CD8-positive, alpha-beta memory T cell (primary cell): ENCODE results near the gene EPHA2. TPM values are rescaled to one million over a fixed set of nuclear protein-coding genes. Genes with fewer than 3 reads are reported as not detected.
"Not testable (repeated sequence)": the region's sequence is repeated elsewhere in the genome, so short reads cannot be mapped to it uniquely, and the experiment has no call there.

Experiments used
- CTCF ChIA-PET: fragments of 350-600 bp; sonication (Branson Sonifier 250); formaldehyde crosslinking; loops from one replicate; lab custom pipeline; 2021; ENCODE audit warnings: antibody characterized with exemption; lab: Charles Lee
- POLR2A ChIA-PET: fragments of 350-600 bp; sonication (Branson Sonifier 250); formaldehyde crosslinking; loops from one replicate; lab custom pipeline; 2021; ENCODE audit warnings: antibody characterized with exemption; lab: Charles Lee
- DNase-seq, 5 donors: peaks; one replicate each; pipeline versions ENCODE4 v3.0.0 to v3.0.0-alpha.2; 2020 to 2022; ENCODE audit warnings: mixed read lengths in 1 of 5
- H3K27ac ChIP-seq: one replicate; pipeline ENCODE4 v1.7.0; 2013; ENCODE audit warnings: low read depth, mild to moderate bottlenecking, low read length, moderate library complexity
- H3K27me3 ChIP-seq: 2 replicates; pipeline ENCODE4 v1.7.0; 2013; ENCODE audit warnings: low read length, mild to moderate bottlenecking; ENCODE audit not compliant: insufficient read depth, poor library complexity, severe bottlenecking
- H3K36me3 ChIP-seq: 2 replicates; pipeline ENCODE4 v1.7.0; 2013; ENCODE audit warnings: mild to moderate bottlenecking, low read length, moderate library complexity; ENCODE audit not compliant: insufficient read depth
- H3K4me1 ChIP-seq: 2 replicates; pipeline ENCODE4 v1.7.0; 2013; ENCODE audit warnings: mild to moderate bottlenecking, low read length, moderate library complexity; ENCODE audit not compliant: insufficient read depth
- H3K4me3 ChIP-seq: 2 replicates; pipeline ENCODE4 v1.7.0; 2013; ENCODE audit warnings: mild to moderate bottlenecking, low read length
- H3K9me3 ChIP-seq: 2 replicates; pipeline ENCODE4 v1.7.0; 2013; ENCODE audit warnings: mild to moderate bottlenecking, low read length
- H3K27ac Mint-ChIP-seq, 8 donors: one replicate each; pipeline ENCODE4 v1.8.0; 2020 to 2021; ENCODE audit warnings: mixed read lengths in 8 of 8, mild to moderate bottlenecking in 6 of 8, inconsistent platforms in 3 of 8, moderate library complexity in 3 of 8
- H3K27me3 Mint-ChIP-seq, 2 donors: one replicate each; pipeline ENCODE4 v1.8.0; 2020 to 2021; ENCODE audit warnings: mixed read lengths in 2 of 2, mild to moderate bottlenecking in 1 of 2, moderate library complexity in 1 of 2
- H3K36me3 Mint-ChIP-seq, 3 donors: one replicate each; pipeline ENCODE4 v1.8.0; 2020 to 2021; ENCODE audit warnings: mixed read lengths in 3 of 3, inconsistent platforms in 1 of 3, mild to moderate bottlenecking in 1 of 3
- H3K4me1 Mint-ChIP-seq, 3 donors: one replicate each; pipeline ENCODE4 v1.8.0; 2020 to 2021; ENCODE audit warnings: mixed read lengths in 3 of 3, inconsistent platforms in 1 of 3, mild to moderate bottlenecking in 1 of 3
- H3K4me3 Mint-ChIP-seq, 7 donors: one replicate each; pipeline ENCODE4 v1.8.0; 2020 to 2021; ENCODE audit warnings: mixed read lengths in 7 of 7, mild to moderate bottlenecking in 6 of 7, moderate library complexity in 4 of 7, inconsistent platforms in 2 of 7
- H3K9me3 Mint-ChIP-seq, 5 donors: one replicate each; pipeline ENCODE4 v1.8.0; 2020 to 2022; ENCODE audit warnings: mixed read lengths in 5 of 5, mild to moderate bottlenecking in 3 of 5, moderate library complexity in 2 of 5, inconsistent platforms in 1 of 5
- polyA plus RNA-seq: library from polyadenylated mRNA; unstranded; fragments of 300-500 nt; fragmentation: Illumina TruSeq; gene quantifications from one replicate; pipeline ENCODE4 v1.2.3, GENCODE V29; 2021
- total RNA-seq, 2 experiments: library from RNA; stranded (reverse); gene quantifications; one replicate each; pipeline ENCODE4 v1.2.3, GENCODE V29; 2021

Gene EPHA2
- total and polyA plus RNA-seq, 3 experiments from 2014 or later, result not detected

- peaks cover 0 to 9% (median 0%) of the 10 kb centered on the region in 5 donors for H3K9me3 Mint-ChIP-seq
- peak in 1 of 5 donors; percentile 4 for DNase-seq
- Histone ChIP-seq H3K9me3 (no peaks in the 10 kb centered on the region), H3K4me3 (no peak overlapping the region), H3K27me3 (no peaks in the 10 kb centered on the region), H3K36me3 (no peaks in the 10 kb centered on the region), H3K4me1 (no peaks in the 10 kb centered on the region), H3K27ac (no peak overlapping the region)
- H3K4me1 Mint-ChIP-seq, result peaks cover 0 to 2% (median 0%) of the 10 kb centered on the region in 3 donors
- ChIA-PET POLR2A (no interaction called here), CTCF (interaction anchor here (1.1 kb wide), 1 partner anchor 26 kb away, joined by 3 read pairs; no protein-coding TSS in a partner anchor)
- H3K4me3 Mint-ChIP-seq, result no peak overlapping the region
- peaks cover 0 to 13% (median 0%) of the 10 kb centered on the region in 3 donors for H3K36me3 Mint-ChIP-seq
- peaks cover 14 to 19% of the 10 kb centered on the region in 2 donors for H3K27me3 Mint-ChIP-seq
- no peak overlapping the region for H3K27ac Mint-ChIP-seq
Observed at GRCh38 chr1:16114527-16115467, 41.1 kb downstream of the EPHA2 start.

DNA sequence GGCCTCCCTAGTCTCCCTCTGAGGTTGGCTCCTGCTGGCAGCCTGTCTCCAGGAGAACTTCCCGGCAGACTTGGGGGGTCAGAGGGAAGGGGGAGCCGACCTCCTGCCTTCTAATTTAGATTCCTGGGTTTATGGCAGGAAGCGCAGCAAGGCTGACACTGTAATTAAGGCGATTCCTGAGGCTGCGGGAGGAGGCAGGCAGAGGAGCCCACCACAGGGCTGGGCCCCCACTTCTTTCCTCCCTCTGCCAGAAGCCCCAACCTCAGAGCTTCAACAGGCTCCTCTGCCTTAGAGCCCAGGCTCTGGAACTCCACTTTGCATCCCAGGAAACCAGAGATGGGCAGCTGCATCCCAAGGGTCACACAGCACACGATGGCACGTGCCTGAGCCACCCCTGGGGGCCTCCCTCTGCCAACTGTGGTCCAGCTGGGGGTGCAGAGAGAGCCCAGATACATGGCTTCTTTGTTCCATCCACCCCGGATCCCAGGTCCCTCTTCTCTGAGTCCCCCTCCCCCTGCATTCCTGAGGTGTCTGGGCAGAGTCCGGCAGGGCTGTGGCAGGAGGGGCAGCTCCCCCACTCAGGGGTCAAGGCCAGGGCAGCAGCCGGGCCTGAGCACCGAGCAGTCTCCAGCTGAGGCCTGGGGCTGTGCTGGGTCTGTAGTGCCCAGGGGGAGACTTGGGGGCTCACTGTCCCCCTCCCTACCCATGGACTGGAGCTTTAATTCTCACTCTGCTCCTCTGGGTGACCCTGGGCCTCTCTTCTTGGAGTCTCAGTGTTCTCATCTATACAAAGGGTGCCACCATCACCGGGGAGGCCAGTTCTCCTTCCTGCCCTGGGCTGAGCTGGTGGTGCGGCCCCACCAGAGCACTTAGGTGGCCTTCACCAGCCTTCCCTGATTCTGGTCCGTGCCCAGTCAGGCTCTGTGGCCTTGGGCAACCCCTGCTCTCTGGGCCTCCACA lies 43.0 kb downstream of the EPHA2 start:
- peaks cover 0 to 20% (median 0%) of the 10 kb centered on the region in 3 donors for H3K36me3 Mint-ChIP-seq
- peaks cover 14 to 19% of the 10 kb centered on the region in 2 donors for H3K27me3 Mint-ChIP-seq
- no peak overlapping the region for H3K27ac ChIP-seq
- no peak overlapping the region for H3K4me3 ChIP-seq
- ChIA-PET CTCF (interaction anchor here (1.3 kb wide), 1 partner anchor 30 kb away, joined by 3 read pairs; no protein-coding TSS in a partner anchor), POLR2A (no interaction called here)
- no peaks in the 10 kb centered on the region for H3K27me3 ChIP-seq
- no peaks in the 10 kb centered on the region for H3K4me1 ChIP-seq
- H3K4me1 Mint-ChIP-seq, result peaks cover 0 to 2% (median 0%) of the 10 kb centered on the region in 3 donors
- no peak for DNase-seq
- no peaks in the 10 kb centered on the region for H3K9me3 ChIP-seq
- no peak overlapping the region for H3K27ac Mint-ChIP-seq
- no peak overlapping the region for H3K4me3 Mint-ChIP-seq
- H3K36me3 ChIP-seq, result no peaks in the 10 kb centered on the region
- peaks cover 8 to 19% (median 11%) of the 10 kb centered on the region in 5 donors for H3K9me3 Mint-ChIP-seq

DNA sequence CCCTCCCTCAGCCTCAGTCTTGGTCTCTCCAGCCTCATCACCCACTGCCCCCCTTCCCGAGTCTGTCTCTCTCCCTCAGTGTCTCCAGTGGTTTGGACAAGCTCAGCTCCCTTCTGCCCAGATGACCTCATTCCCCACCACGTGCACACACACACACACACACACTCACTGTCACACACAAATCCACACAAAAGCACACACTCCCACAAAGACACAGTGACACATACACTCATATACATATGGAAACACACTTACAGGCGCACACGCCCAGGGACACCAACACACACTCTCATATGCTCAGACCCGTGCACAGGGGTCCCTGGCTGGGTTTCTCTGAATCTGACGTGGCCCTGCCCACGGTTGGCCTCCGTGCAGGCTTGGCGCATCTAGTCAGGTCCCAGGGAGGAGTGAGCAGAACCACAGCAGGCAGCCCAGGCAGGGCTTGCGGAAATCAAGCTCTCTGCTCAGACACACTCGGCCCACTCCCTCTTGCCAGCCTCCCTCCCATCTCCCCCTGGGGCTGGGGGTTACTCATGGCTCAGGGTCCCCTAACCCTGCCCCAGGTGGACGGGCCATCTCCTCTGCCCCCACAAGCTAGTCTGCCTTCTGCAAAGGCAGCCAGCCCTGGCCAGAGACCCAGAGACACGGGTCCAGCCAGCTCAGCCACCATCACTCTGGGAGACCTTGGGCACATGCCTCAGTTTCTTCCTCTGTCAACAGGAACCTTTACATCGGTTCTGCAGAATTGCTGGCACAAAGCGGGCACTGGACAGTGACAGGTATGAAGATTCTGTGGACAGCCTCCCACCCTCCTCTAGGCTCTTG lies 43.9 kb downstream of the EPHA2 start:
- POLR2A ChIA-PET, result no interaction called here
- Histone ChIP-seq H3K4me3 (no peak overlapping the region), H3K27me3 (no peaks in the 10 kb centered on the region), H3K27ac (no peak overlapping the region), H3K9me3 (no peaks in the 10 kb centered on the region), H3K4me1 (no peaks in the 10 kb centered on the region), H3K36me3 (no peaks in the 10 kb centered on the region)
- Mint-ChIP-seq H3K9me3 (peaks cover 15 to 28% (median 17%) of the 10 kb centered on the region in 5 donors), H3K36me3 (peaks cover 0 to 28% (median 0%) of the 10 kb centered on the region in 3 donors), H3K27ac (peak overlapping the region in 1 of 8 donors; percentile 2), H3K27me3 (peaks cover 17 to 26% of the 10 kb centered on the region in 2 donors), H3K4me3 (no peak overlapping the region), H3K4me1 (no peaks in the 10 kb centered on the region)
- CTCF ChIA-PET, result interaction anchor here (1.3 kb wide), 1 partner anchor 30 kb away, joined by 3 read pairs; no protein-coding TSS in a partner anchor
- DNase-seq, result peak in 1 of 5 donors; percentile 19

DNA sequence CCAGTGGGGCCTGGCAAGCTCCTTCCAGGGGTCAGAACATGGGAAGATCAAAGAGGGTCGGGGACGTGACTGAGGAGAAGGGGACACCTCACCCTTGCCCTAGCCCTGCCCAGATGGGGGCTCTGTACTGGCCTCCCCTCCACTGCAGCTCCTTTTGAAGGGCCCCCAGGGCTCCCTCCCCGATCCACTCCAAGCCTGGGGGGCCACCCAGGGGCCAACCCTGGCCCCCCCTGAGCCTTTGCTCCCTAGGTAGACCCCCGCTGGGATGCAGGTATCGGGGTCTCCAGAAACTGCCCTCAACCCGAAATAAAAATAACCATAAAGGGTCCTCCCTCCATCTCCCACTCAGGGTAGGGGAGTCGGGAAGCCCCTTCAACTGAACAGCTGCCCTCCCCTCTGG lies 45.0 kb downstream of the EPHA2 start:
- ChIA-PET CTCF (no interaction called here), POLR2A (no interaction called here)
- no peak overlapping the region for H3K27ac ChIP-seq
- Mint-ChIP-seq H3K36me3 (peaks cover 0 to 31% (median 0%) of the 10 kb centered on the region in 3 donors), H3K9me3 (peaks cover 15 to 32% (median 20%) of the 10 kb centered on the region in 5 donors), H3K4me1 (no peaks in the 10 kb centered on the region), H3K27ac (peak overlapping the region in 2 of 8 donors; percentile 29), H3K27me3 (peaks cover 14 to 31% of the 10 kb centered on the region in 2 donors), H3K4me3 (no peak overlapping the region)
- no peak for DNase-seq
- H3K9me3 ChIP-seq, result no peaks in the 10 kb centered on the region
- H3K4me3 ChIP-seq, result no peak overlapping the region
- H3K4me1 ChIP-seq, result no peaks in the 10 kb centered on the region
- H3K27me3 ChIP-seq, result no peaks in the 10 kb centered on the region
- H3K36me3 ChIP-seq, result no peaks in the 10 kb centered on the region

DNA sequence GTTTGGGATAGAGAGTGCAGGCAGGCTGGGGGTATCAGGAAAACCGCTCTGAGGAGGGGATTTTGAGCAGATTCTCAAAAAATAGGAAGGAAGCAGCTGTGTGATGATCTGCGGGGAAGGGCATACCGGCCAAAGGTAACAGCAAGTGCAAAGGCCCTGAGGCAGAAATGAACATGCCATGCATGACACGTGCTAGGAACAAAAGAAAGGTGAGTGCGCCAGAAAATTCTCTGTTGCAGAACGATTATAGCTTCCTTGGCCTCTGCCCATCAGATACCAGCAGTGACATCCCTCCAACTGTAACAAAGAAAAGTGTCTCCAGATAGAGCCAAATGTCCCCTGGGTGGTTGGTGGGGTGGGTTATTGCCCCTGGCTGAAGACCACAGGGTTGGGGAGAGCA lies 45.4 kb downstream of the EPHA2 start:
- peaks cover 14 to 34% of the 10 kb centered on the region in 2 donors for H3K27me3 Mint-ChIP-seq
- Histone ChIP-seq H3K4me3 (no peak overlapping the region), H3K36me3 (no peaks in the 10 kb centered on the region), H3K4me1 (no peaks in the 10 kb centered on the region), H3K9me3 (no peaks in the 10 kb centered on the region), H3K27me3 (no peaks in the 10 kb centered on the region), H3K27ac (no peak overlapping the region)
- no peaks in the 10 kb centered on the region for H3K4me1 Mint-ChIP-seq
- POLR2A ChIA-PET, result no interaction called here
- peaks cover 0 to 31% (median 0%) of the 10 kb centered on the region in 3 donors for H3K36me3 Mint-ChIP-seq
- no peak for DNase-seq
- H3K9me3 Mint-ChIP-seq, result peaks cover 15 to 32% (median 20%) of the 10 kb centered on the region in 5 donors
- CTCF ChIA-PET, result interaction anchor here (1.9 kb wide), 1 partner anchor 31 kb away, joined by 4 read pairs; no protein-coding TSS in a partner anchor
- H3K4me3 Mint-ChIP-seq, result no peak overlapping the region
- H3K27ac Mint-ChIP-seq, result peak overlapping the region in 1 of 8 donors; percentile 29

DNA sequence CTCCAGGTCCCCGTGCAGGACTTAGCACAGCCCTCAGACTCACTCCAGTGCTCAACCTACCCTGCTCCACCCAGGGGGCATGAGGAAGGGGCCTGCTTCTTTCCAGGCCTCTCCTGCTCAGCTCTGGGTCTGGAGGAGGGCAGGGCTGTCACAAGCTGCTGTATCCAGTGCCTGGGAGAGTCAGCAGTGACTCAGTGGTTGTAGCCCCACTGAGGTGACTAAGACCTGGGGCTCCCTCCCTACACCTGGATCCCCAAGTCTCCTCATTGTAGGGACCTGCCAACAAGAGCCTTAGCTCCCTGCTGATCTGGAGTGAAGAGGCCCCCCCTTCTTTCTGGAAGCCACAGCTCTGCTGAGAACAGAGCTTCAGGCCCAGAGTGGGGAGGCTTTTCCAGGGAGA lies 46.3 kb downstream of the EPHA2 start:
- peaks cover 0 to 31% (median 0%) of the 10 kb centered on the region in 3 donors for H3K36me3 Mint-ChIP-seq
- POLR2A ChIA-PET, result no interaction called here
- Histone ChIP-seq H3K36me3 (no peaks in the 10 kb centered on the region), H3K27ac (no peak overlapping the region), H3K4me1 (no peaks in the 10 kb centered on the region), H3K9me3 (no peaks in the 10 kb centered on the region), H3K27me3 (no peaks in the 10 kb centered on the region), H3K4me3 (no peak overlapping the region)
- peaks cover 15 to 32% (median 20%) of the 10 kb centered on the region in 5 donors for H3K9me3 Mint-ChIP-seq
- H3K4me3 Mint-ChIP-seq, result no peak overlapping the region
- no peak overlapping the region for H3K27ac Mint-ChIP-seq
- CTCF ChIA-PET, result interaction anchor here (1.8 to 1.9 kb wide), 2 partner anchors 27 to 30 kb away, joined by 4 to 5 read pairs; no protein-coding TSS in a partner anchor
- H3K27me3 Mint-ChIP-seq, result peaks cover 14 to 38% of the 10 kb centered on the region in 2 donors
- H3K4me1 Mint-ChIP-seq, result no peaks in the 10 kb centered on the region
- no peak for DNase-seq

GRCh38 chr1:16107039-16107438 lies 48.8 kb downstream of the EPHA2 start:
- Mint-ChIP-seq H3K36me3 (peaks cover 0 to 31% (median 0%) of the 10 kb centered on the region in 3 donors), H3K9me3 (peaks cover 22 to 38% (median 25%) of the 10 kb centered on the region in 5 donors), H3K27me3 (peaks cover 14 to 46% of the 10 kb centered on the region in 2 donors), H3K27ac (peak overlapping the region in 1 of 8 donors; percentile 21)
- H3K4me3 Mint-ChIP-seq, H3K4me3 ChIP-seq, H3K27me3 ChIP-seq, H3K36me3 ChIP-seq, POLR2A ChIA-PET, H3K4me1 Mint-ChIP-seq, DNase-seq, H3K9me3 ChIP-seq, H3K27ac ChIP-seq, H3K4me1 ChIP-seq: not testable (repeated sequence)
- CTCF ChIA-PET, result interaction anchor here (1.8 kb wide), 1 partner anchor 28 kb away, joined by 5 read pairs; no protein-coding TSS in a partner anchor
